Ammon's horn (tissue), 1 donor: ENCODE results near the gene CHST5.
A peak's percentile ranks its signal among the peaks of the same experiment; 100 is the strongest.
"Not testable (repeated sequence)": the region's sequence is repeated elsewhere in the genome, so short reads cannot be mapped to it uniquely, and the experiment has no call there.

Experiments used
- DNase-seq: peaks from one replicate; pipeline ENCODE4 v3.0.0-alpha.2; 2016; ENCODE audit warnings: low spot score

CHST5 gene

GRCh38 chr16:75550211-75550662 lies 14.3 kb upstream of the CHST5 start:
- peak; percentile 86 for DNase-seq

DNA sequence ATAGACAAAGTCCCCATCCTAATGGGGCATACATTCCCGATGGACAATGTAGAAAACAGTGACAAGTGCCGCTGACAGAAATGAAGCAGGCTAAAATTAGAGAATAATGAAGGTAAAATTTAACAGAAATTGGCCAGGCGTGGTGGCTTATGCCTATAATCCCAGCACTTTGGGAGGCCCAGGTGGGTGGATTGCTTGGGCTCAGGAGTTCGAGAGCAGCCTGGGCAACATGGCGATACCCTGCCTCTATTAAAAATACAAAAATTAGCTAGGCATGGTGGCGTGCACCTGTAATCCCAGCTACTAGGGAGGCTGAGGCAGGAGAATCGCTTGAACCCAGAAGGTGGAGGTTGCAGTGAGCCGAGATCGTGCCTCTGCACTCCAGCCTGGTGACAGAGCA lies 12.5 kb upstream of the CHST5 start:
- not testable (repeated sequence) for DNase-seq

GRCh38 chr16:75546293-75546692 lies 10.4 kb upstream of the CHST5 start:
- DNase-seq, result no peak

DNA sequence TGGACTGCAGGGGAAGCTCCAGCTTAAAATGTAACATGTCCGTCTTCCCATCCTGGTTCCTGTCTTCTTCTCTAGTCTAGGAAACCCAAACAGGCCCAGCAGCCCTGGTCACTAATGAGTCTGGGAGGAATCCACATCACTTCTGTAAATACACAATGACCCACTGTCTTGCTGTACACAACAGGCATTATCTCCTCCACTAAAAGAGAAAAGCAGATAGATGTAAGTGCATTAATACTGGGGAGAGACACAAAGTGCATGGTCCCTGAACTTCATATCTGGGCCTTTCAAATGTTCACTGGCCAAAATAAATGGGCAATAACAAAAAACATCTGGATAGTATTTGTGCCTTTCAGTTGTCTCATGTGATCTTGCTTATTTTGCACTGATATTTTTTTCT lies 10.0 kb upstream of the CHST5 start:
- DNase-seq, result not testable (repeated sequence)

DNA sequence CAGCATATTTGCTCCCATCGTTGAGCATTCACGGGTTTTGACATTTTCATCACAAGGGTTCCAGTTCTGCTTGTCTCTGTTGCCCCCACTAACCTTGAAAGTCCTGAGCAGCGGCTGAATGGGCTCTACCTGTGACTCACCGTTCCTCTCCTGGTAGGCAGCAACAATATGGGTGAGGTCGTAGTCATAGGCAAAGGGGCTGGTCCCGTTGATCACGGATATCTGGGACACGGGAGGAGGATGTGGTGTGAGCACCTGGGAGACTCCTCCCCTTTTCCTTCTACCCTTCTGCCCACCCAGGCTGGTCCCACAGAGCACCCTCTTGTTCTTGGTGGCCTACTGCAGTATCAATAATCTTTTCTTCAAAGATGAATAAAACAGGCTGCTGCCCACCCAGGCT lies 6.6 kb upstream of the CHST5 start:
- not testable (repeated sequence) for DNase-seq

- no peak for DNase-seq
These were observed 5.3 kb upstream of the CHST5 start for GRCh38 chr16:75541236-75541635.

- not testable (repeated sequence) for DNase-seq
These were observed 3.1 kb upstream of the CHST5 start for GRCh38 chr16:75538882-75539565.

GRCh38 chr16:75537776-75538175 lies 1.9 kb upstream of the CHST5 start:
- DNase-seq, result no peak

DNA sequence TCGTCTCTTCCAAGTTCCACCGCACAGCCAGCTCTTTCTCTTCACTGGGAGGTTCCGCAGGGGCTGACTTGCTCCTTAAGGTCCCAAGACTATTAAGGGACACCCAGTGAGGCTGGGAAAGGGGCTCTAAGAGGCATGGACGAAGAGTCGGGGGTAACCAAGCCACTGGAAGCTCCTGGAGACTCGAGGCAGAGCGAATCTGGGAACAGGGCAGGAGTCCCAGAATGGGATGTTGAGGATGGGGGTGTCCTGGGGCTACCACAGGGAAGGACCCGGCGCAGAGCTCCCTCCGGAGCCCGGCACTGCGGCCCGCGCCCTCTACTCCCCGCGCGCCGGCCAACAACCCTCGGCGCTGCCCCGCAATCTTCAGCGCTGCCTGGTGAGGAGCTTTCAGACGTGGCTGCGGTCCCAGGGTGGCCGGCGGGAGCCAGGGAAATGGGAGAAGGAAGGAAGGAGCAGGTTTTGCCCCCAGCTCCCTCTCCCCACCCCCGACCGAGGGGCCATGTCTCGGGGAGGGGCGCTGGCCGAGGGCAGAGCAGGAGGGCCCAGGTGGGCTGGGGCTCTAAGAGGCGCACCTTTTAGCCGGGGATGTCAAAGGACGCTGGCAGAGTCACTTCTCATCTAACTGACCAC lies 581 bp downstream of the CHST5 start:
- DNase-seq, result no peak

GRCh38 chr16:75534560-75535205 lies 1.2 kb downstream of the CHST5 start:
- DNase-seq, result no peak

- no peak for DNase-seq
These were observed 3.1 kb downstream of the CHST5 start for GRCh38 chr16:75532791-75533190.

DNA sequence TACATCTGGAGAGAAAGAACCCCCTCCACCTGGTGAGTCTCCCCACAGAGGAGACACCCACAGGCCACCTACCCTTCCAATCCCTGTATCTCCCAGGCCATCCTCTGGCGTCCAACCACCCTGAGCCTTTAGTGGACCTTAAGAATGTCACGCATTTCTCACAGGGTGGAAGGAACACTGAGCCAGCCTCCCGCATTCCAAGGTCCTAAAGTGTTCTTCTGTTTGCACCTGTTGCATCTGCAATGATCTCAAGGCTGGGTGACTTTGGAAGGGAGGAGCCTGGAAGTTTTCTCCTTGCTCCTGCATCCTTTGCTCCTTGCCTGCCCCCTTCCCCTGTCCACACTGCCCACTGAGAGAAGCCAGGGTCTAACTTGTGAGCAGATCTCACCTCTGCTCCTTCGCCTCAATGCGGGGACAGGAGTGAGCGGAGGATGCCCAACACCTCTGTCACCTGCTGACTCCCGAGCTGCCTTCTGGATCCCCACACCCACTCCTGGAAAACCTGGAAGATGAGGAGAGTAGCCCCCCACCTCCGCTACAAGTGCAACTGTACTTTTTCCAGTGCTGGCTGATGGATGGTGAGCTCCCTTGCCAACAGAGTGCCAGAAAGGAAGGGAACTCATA lies 3.7 kb downstream of the CHST5 start:
- DNase-seq, result no peak

DNA sequence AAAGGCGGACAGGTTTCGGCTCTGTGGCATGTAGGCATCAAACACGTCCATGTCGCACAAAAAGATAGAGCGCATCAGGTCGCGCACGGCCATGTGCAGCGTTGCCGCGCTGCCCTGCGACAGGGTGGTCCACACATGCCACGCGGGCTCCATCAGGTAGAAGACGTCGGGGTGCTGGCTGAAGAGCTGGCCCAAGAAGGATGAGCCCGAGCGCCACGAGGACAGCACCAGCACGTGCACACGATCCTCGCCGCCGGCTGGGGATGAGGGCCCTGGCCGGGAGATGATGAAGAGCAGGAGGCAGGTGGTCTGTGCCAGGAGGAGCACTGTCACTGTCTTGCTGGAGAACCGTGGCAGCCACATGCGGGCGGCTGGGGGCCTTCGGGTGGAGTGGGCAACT lies 5.9 kb downstream of the CHST5 start:
- DNase-seq, result no peak

DNA sequence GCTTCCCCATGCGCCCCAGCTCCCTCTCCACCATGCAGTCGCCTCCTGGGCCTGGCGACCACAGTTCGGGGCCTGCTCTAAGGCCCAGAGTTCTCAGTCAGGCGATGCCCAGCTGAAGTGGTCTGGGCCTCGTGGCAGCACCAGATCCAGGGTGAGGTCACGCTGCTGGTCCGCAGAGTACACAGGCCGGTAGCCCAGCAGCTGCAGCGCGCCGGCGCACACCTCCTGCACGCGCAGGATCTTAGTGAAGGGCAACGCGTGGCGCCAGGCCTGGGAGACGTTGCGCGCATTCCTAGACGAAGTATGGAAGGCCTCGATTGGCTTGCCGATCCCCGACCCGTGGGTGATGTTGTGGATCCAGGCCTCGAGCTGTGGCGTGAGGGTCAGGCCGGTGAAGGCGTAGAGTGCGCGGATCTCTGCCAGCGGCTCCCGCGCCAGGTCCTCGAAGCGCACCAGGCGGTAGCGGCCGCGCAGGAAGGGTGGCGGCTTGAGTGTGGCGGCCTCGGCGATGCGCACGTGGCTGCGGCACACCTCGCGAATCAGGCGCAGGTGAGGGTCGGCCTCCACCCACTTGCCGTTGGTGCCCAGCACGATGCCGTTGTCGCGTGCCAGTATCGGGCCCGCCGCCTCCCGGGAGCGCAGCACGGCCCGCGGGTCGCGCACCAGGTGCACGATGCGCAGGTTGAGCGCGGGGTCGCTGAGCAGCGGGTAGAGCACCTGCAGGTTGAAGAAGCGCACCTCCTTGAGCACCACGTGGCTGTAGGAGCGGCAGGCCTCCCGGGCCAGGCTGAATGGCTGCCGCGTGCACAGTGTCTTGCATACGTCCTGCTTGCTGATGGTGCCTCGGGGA lies 6.6 kb downstream of the CHST5 start:
- DNase-seq, result no peak

DNA sequence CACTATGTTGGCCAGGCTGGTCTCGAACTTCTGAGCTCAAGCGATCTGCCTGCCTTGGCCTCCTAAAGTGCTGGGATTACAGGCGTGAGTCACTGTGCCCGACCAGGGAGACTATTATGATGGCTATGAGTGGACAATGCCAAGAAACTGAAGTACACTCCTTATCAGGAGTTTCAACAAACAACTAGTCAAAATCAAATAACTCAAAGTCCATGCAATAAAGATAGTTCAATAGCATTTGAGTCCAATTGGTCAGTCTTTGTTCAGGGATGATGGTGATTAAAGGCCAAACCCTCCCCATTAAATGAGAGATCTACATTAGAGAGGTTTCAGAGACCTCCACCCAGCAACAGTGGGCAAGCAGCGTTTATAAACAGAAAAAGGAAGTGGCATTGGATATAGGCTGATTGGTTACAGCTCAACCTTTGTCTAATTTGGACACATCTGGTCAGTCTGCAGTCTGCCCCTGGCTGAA lies 8.0 kb downstream of the CHST5 start:
- no peak for DNase-seq

GRCh38 chr16:75526032-75526790 lies 9.7 kb downstream of the CHST5 start:
- DNase-seq, result no peak

GRCh38 chr16:75519175-75519574 lies 16.7 kb downstream of the CHST5 start:
- no peak for DNase-seq

GRCh38 chr16:75516189-75516966 lies 19.5 kb downstream of the CHST5 start:
- DNase-seq, result not testable (repeated sequence)

DNA sequence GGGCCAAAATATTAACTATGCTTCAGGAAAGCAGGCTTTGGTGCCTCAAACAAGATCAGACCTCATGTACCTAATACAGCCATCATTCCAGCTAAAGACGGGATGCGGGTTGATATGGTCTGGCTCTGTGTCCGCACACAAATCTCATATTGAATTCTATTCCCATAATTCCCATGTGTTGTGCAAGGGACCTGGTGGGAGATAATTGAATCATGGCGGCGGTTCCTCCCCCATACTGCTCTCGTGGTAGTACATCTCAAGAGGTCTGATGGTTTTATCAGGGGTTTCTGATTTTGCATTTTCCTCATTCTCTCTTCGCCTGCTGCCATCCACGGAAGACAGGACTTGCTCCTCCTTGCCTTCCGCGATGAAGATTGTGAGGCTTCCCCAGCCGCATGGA lies 21.6 kb downstream of the CHST5 start:
- DNase-seq, result no peak

DNA sequence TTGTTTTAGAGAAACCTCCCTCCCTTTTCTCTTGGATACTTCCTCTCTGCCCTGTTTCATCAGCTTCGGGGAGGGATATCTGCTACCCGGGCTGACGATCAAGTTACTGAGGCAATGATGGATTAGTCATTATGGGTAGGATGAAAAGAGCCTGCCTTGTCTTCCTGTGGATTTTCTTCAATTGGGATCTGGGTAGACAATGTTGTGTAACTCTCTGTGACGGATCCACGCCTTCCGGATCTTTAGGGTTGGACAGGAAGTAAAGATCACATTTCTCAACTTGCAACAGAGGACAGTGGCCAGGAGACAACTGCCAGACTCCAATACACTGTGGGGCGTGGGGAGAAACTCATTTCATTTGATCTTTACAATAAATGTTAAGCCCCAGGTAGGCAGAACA lies 29.3 kb downstream of the CHST5 start:
- DNase-seq, result peak; percentile 35
